Measurements from ENCODE around the gene MDN1.

GRCh38 chr6:89640804-89641203 lies 178.8 kb downstream of the MDN1 start:
- no peak for TF ChIP-seq EZH2 (conservative IDR thresholded peaks at IDR 0.05; ENCODE audit: low read depth, low read length)
- no peak for TF ChIP-seq ZNF264 (CRISPR knock-in tag; IDR thresholded peaks at IDR 0.05)
- TF ChIP-seq THRA (CRISPR knock-in tag; IDR thresholded peaks at IDR 0.05; ENCODE audit: borderline replicate concordance) = no peak
- no peak for TF ChIP-seq ZNF136 (CRISPR knock-in tag; IDR thresholded peaks at IDR 0.05; ENCODE audit: low read depth)
- no peak for TF ChIP-seq USF2 (IDR thresholded peaks at IDR 0.05; ENCODE audit: low read depth, low read length)
- no peak for TF ChIP-seq USF2 (CRISPR knock-in tag; IDR thresholded peaks at IDR 0.05; ENCODE audit: borderline replicate concordance)
- TF ChIP-seq KDM4B (CRISPR knock-in tag; IDR thresholded peaks at IDR 0.05) = no peak

Measured in HepG2 (cell line).